ENCODE measurements around the gene PBX3. TPM values are rescaled to one million over a fixed set of nuclear protein-coding genes. Genes with fewer than 3 reads are reported as not detected.

Gene PBX3
- total RNA-seq, 2 donors from 2014 or later, result 37.5 to 46.1 TPM

DNA sequence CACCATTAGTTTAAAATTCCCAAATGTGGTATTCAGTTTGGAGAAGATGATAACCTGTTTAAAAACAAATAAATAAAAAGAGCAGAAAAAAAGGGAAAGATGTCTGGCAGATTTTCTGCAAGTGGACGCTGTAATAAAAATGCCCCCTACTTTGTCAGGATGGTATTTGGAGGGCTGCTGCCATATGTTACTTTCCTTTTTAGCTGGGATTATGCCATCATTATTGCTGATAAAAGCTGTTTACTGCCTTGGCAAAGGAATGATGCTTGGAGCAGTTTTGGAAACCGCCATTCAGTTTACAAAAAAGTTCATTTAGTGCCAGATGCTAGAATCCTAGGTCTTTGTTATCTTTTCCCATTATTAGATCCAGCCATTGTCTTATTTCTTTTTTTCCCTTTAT lies 104.8 kb downstream of the PBX3 start:
- TF ChIP-seq, protein P1, sequence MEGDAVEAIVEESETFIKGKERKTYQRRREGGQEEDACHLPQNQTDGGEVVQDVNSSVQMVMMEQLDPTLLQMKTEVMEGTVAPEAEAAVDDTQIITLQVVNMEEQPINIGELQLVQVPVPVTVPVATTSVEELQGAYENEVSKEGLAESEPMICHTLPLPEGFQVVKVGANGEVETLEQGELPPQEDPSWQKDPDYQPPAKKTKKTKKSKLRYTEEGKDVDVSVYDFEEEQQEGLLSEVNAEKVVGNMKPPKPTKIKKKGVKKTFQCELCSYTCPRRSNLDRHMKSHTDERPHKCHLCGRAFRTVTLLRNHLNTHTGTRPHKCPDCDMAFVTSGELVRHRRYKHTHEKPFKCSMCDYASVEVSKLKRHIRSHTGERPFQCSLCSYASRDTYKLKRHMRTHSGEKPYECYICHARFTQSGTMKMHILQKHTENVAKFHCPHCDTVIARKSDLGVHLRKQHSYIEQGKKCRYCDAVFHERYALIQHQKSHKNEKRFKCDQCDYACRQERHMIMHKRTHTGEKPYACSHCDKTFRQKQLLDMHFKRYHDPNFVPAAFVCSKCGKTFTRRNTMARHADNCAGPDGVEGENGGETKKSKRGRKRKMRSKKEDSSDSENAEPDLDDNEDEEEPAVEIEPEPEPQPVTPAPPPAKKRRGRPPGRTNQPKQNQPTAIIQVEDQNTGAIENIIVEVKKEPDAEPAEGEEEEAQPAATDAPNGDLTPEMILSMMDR (conservative IDR thresholded peaks at IDR 0.05), result no peak
- DNase-seq, result no peak
- Histone ChIP-seq H3K9me3 (ENCODE audit: control insufficient read depth, low read length) (no peaks in the 10 kb centered on the region), H3K4me3 (ENCODE audit: low read length) (no peak overlapping the region), H3K27me3 (ENCODE audit: control insufficient read depth, insufficient read depth, low read length, poor library complexity, severe bottlenecking) (no peaks in the 10 kb centered on the region), H3K36me3 (ENCODE audit: control insufficient read depth, insufficient read depth, low read length) (no peaks in the 10 kb centered on the region), H3K27ac (ENCODE audit: low read depth, low read length) (no peak overlapping the region), H3K9ac (ENCODE audit: extremely low read depth, low read length, poor library complexity, severe bottlenecking) (no peak overlapping the region), H3K4me1 (ENCODE audit: control insufficient read depth, insufficient read depth, low read length) (peaks cover 2% of the 10 kb centered on the region)
- WGBS, 2 experiments (ENCODE audit: insufficient coverage in 1 of 2, insufficient read length in 1 of 2), result 96 to 100% methylated on average over 2 of the region's 2 CpGs
- Mint-ChIP-seq H3K4me1 (peaks cover 26% of the 10 kb centered on the region), H3K27me3 (ENCODE audit: insufficient read depth) (no peaks in the 10 kb centered on the region), H3K9me3 (no peaks in the 10 kb centered on the region), H3K4me3 (no peak overlapping the region), H3K36me3 (ENCODE audit: low read depth) (peaks cover under 1% of the 10 kb centered on the region), H3K27ac (no peak overlapping the region)

DNA sequence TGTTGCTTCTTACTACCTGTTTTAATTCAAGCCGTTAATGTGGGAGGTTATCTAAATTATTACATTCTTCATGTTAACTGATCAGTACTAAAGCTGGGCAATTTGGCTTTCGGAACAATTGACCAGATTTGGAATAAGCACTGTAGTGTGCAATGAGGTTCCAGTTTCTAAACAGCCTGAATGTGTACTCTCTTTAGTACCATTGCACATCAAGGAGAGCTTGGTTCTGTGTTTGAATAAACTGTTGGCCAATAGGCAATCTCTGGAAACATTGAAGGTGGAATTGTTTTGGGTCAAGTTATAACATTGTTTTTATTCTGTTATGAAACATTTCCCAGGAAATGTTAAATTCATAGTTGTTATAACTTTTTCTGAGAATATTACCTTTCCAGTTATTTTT lies 105.2 kb downstream of the PBX3 start:
- TF ChIP-seq, protein P1 (conservative IDR thresholded peaks at IDR 0.05), result no peak
- H3K27ac Mint-ChIP-seq, result no peak overlapping the region
- H3K4me1 ChIP-seq (ENCODE audit: control insufficient read depth, insufficient read depth, low read length), result peaks cover 2% of the 10 kb centered on the region
- H3K27ac ChIP-seq (ENCODE audit: low read depth, low read length), result no peak overlapping the region
- H3K9me3 Mint-ChIP-seq, result no peaks in the 10 kb centered on the region
- no peak overlapping the region for H3K9ac ChIP-seq (ENCODE audit: extremely low read depth, low read length, poor library complexity, severe bottlenecking)
- no peaks in the 10 kb centered on the region for H3K27me3 Mint-ChIP-seq (ENCODE audit: insufficient read depth)
- H3K36me3 Mint-ChIP-seq (ENCODE audit: low read depth), result no peaks in the 10 kb centered on the region
- H3K36me3 ChIP-seq (ENCODE audit: control insufficient read depth, insufficient read depth, low read length), result no peaks in the 10 kb centered on the region
- DNase-seq, result no peak
- no peaks in the 10 kb centered on the region for H3K9me3 ChIP-seq (ENCODE audit: control insufficient read depth, low read length)
- peaks cover 26% of the 10 kb centered on the region for H3K4me1 Mint-ChIP-seq
- no peaks in the 10 kb centered on the region for H3K27me3 ChIP-seq (ENCODE audit: control insufficient read depth, insufficient read depth, low read length, poor library complexity, severe bottlenecking)
- H3K4me3 ChIP-seq (ENCODE audit: low read length), result no peak overlapping the region
- no peak overlapping the region for H3K4me3 Mint-ChIP-seq
- WGBS, 2 experiments (ENCODE audit: insufficient coverage in 1 of 2, insufficient read length in 1 of 2), result 86% methylated on average over 2 of the region's 2 CpGs; no CpG with 5 or more reads in 1 of the 2 experiments

DNA sequence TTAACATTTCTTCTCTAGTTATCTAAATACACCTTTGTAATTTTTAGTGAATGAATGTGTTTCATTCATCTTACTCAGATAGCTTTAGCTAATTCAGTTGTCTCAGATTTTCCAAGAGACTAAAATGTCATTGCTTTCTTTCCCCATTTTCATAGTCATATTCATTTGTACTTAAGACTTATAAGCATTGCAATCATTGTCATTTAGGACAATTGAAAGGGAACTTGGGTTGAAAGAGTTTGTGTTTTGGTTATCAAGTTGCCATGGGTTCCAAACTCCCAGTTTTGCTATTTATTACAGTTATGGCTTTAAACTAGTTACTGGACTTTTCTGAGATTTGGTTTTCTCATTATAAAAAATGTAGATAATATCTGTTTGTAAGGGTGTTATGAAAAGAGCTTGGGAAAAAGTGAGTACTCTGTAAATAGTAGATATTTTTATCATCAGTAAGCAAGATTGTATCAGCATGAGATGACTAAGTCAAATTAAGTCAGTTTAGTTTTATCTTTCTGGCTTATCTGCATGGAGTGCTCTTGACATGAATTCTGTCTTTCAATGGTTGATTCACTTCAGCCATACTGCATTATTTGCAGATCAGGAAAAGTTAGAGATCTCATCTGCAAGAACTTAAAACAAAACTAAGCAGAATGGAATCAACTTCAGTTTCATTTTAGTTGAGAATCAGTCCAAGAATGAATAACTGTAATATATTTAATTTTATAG lies 107.5 kb downstream of the PBX3 start:
- H3K27me3 Mint-ChIP-seq (ENCODE audit: insufficient read depth), result no peaks in the 10 kb centered on the region

More for the DNA sequence above, 107.5 kb downstream of the PBX3 start:
- Histone ChIP-seq H3K4me3 (ENCODE audit: low read length) (no peak overlapping the region), H3K36me3 (ENCODE audit: control insufficient read depth, insufficient read depth, low read length) (no peaks in the 10 kb centered on the region), H3K9me3 (ENCODE audit: control insufficient read depth, low read length) (no peaks in the 10 kb centered on the region), H3K4me1 (ENCODE audit: control insufficient read depth, insufficient read depth, low read length) (peaks cover 2% of the 10 kb centered on the region), H3K27ac (ENCODE audit: low read depth, low read length) (no peak overlapping the region), H3K27me3 (ENCODE audit: control insufficient read depth, insufficient read depth, low read length, poor library complexity, severe bottlenecking) (no peaks in the 10 kb centered on the region), H3K9ac (ENCODE audit: extremely low read depth, low read length, poor library complexity, severe bottlenecking) (no peak overlapping the region)
- Mint-ChIP-seq H3K36me3 (ENCODE audit: low read depth) (no peaks in the 10 kb centered on the region), H3K9me3 (no peaks in the 10 kb centered on the region), H3K4me3 (no peak overlapping the region), H3K27ac (no peak overlapping the region), H3K4me1 (peaks cover 27% of the 10 kb centered on the region)
- TF ChIP-seq, protein P1 (conservative IDR thresholded peaks at IDR 0.05), result no peak
- DNase-seq, result no peak
